Trophoblast cell (in vitro differentiated cells and primary cell): ENCODE measurements around the gene RFX8.
"Not testable (repeated sequence)": the region's sequence is repeated elsewhere in the genome, so short reads cannot be mapped to it uniquely, and the experiment has no call there.

Source experiments
- DNase-seq, 2 donors: peaks; one replicate each; pipeline ENCODE4 v3.0.0-alpha.2; 2016
- H2AFZ ChIP-seq: 2 replicates; pipeline ENCODE4 v1.6.1; 2013; ENCODE audit warnings: low read length, moderate library complexity, mild to moderate bottlenecking; ENCODE audit not compliant: insufficient read depth, poor library complexity
- H2AK5ac ChIP-seq: 2 replicates; pipeline ENCODE4 v1.6.1; 2013; ENCODE audit warnings: mild to moderate bottlenecking, low read length
- H2BK120ac ChIP-seq: 2 replicates; pipeline ENCODE4 v1.6.1; 2013; ENCODE audit warnings: low read length, mild to moderate bottlenecking, moderate library complexity; ENCODE audit not compliant: insufficient read depth, poor library complexity
- H2BK12ac ChIP-seq: 2 replicates; pipeline ENCODE4 v1.6.1; 2013; ENCODE audit warnings: mild to moderate bottlenecking, low read length, moderate library complexity
- H2BK5ac ChIP-seq: 2 replicates; pipeline ENCODE4 v1.6.1; 2013; ENCODE audit warnings: low read length, low read depth, moderate library complexity, mild to moderate bottlenecking; ENCODE audit not compliant: poor library complexity
- H3K14ac ChIP-seq: 2 replicates; pipeline ENCODE4 v1.6.1; 2013; ENCODE audit warnings: mild to moderate bottlenecking, low read length
- H3K18ac ChIP-seq: 2 replicates; pipeline ENCODE4 v1.6.1; 2013; ENCODE audit warnings: mild to moderate bottlenecking, low read length
- H3K23ac ChIP-seq: 2 replicates; pipeline ENCODE4 v1.6.1; 2013; ENCODE audit warnings: low read length
- H3K27ac ChIP-seq: 2 replicates; pipeline ENCODE4 v1.5.1; 2013; ENCODE audit warnings: low read depth, mild to moderate bottlenecking, inconsistent platforms, low read length, moderate library complexity
- H3K27me3 ChIP-seq: 2 replicates; pipeline ENCODE4 v1.6.1; 2013; ENCODE audit warnings: inconsistent platforms, mild to moderate bottlenecking, low read length, moderate library complexity; ENCODE audit not compliant: insufficient read depth
- H3K36me3 ChIP-seq, 2 experiments: 1 replicate in 1 of 2; 2 replicates in 1 of 2; pipeline ENCODE4 v1.6.1; 2013; ENCODE audit warnings: low read length in 2 of 2, mild to moderate bottlenecking in 2 of 2, moderate library complexity in 1 of 2; ENCODE audit not compliant: insufficient read depth in 2 of 2, control insufficient read depth in 1 of 2
- H3K4ac ChIP-seq: 2 replicates; pipeline ENCODE4 v1.6.1; 2013; ENCODE audit warnings: low read depth, mild to moderate bottlenecking, low read length, moderate library complexity
- H3K4me1 ChIP-seq, 2 experiments: 1 replicate in 1 of 2; 2 replicates in 1 of 2; pipeline ENCODE4 v1.6.1; 2013; ENCODE audit warnings: low read length in 2 of 2, mild to moderate bottlenecking in 2 of 2, moderate library complexity in 1 of 2; ENCODE audit not compliant: insufficient read depth in 2 of 2, control insufficient read depth in 1 of 2
- H3K4me2 ChIP-seq: 2 replicates; pipeline ENCODE4 v1.6.1; 2013; ENCODE audit warnings: inconsistent platforms, mild to moderate bottlenecking, low read length, moderate library complexity
- H3K4me3 ChIP-seq: 2 replicates; pipeline ENCODE4 v1.5.1; 2013; ENCODE audit warnings: mild to moderate bottlenecking, low read depth, low read length, inconsistent platforms
- H3K79me1 ChIP-seq: one replicate; pipeline ENCODE4 v1.6.1; 2013; ENCODE audit warnings: low read length
- H3K79me2 ChIP-seq: 2 replicates; pipeline ENCODE4 v1.6.1; 2013; ENCODE audit warnings: low read length, mild to moderate bottlenecking; ENCODE audit not compliant: control insufficient read depth, insufficient read depth, poor library complexity
- H3K9ac ChIP-seq: 2 replicates; pipeline ENCODE4 v1.6.1; 2013; ENCODE audit warnings: mild to moderate bottlenecking, low read length
- H3K9me3 ChIP-seq: 2 replicates; pipeline ENCODE4 v1.6.1; 2013; ENCODE audit warnings: low read depth, mild to moderate bottlenecking, control low read depth, inconsistent platforms, low read length; ENCODE audit not compliant: insufficient read depth
- H4K12ac ChIP-seq: 2 replicates; pipeline ENCODE4 v1.6.1; 2013; ENCODE audit warnings: low read depth, mild to moderate bottlenecking, low read length, moderate library complexity
- H4K8ac ChIP-seq: 2 replicates; pipeline ENCODE4 v1.6.1; 2013; ENCODE audit warnings: low read depth, mild to moderate bottlenecking, low read length, moderate library complexity
- H4K91ac ChIP-seq: one replicate; pipeline ENCODE4 v1.6.1; 2013; ENCODE audit warnings: low read depth, mild to moderate bottlenecking, low read length, moderate library complexity
- WGBS: extraction: QIAGEN DNeasy Blood & Tissue Kit; methylation state at CpG from one replicate; pipeline ENCODE4 v1.1.7; 2013; ENCODE audit warnings: missing lambda C conversion rate; ENCODE audit not compliant: insufficient read length, insufficient coverage; ENCODE audit errors: extremely low coverage; 5-methylcytosine and 5-hydroxymethylcytosine counted together

Gene RFX8

DNA sequence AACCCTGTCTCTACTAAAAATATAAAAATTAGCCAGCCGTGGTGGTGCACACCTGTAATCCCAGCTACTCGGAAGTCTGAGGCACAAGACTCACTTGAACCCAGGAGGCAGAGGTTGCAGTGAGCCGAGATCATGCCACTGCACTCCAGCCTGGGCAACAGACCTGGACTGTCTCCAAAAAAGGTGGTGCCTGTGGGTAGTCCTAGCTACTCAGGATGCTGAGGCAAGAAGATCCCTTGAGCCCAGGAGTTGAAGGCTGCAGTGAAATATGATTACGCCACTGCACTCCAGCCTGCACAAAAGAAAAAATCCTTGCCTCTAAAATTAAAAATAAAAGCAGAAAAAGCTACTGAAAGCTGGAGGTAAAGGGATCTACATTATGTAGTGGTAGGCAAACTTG lies 122.3 kb downstream of the RFX8 start:
- H2BK12ac ChIP-seq, H4K91ac ChIP-seq, H3K14ac ChIP-seq, H3K36me3 ChIP-seq, H3K79me2 ChIP-seq, H3K27ac ChIP-seq, H4K12ac ChIP-seq, H3K79me1 ChIP-seq, H3K9ac ChIP-seq, H2AK5ac ChIP-seq, H2BK120ac ChIP-seq, H3K18ac ChIP-seq, H3K27me3 ChIP-seq, H3K23ac ChIP-seq, H3K4me3 ChIP-seq, H3K4ac ChIP-seq, H2AFZ ChIP-seq, H2BK5ac ChIP-seq, H4K8ac ChIP-seq, H3K9me3 ChIP-seq, H3K4me2 ChIP-seq, DNase-seq: not testable (repeated sequence)
- whole genome bisulfite sequencing, result no CpG with 5 or more reads among the region's 4 CpGs
- peaks cover 11 to 13% of the 10 kb centered on the region in 2 experiments for H3K4me1 ChIP-seq

DNA sequence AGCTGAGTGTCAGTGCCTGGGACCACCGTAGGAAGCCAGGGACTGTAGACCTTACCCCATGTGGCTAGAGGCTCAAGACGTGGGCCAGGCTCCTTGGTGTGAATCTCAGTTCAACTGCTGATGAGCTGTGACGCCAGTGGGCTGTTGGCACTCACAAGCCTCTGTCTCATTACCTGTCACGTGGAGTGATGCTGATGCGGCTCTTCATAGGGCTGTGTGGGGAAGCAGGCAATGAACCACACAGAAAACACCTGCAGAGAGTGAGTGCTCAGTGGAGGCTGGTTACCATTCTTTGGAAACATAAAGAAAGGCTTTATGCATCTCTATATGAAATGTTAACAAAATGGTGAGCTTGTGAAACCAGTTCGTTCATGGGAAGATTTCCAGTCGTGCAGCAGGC lies 123.7 kb downstream of the RFX8 start:
- H2BK12ac ChIP-seq, result no peak overlapping the region
- no peak overlapping the region for H4K91ac ChIP-seq
- H3K23ac ChIP-seq, result no peak overlapping the region
- H2AK5ac ChIP-seq, result no peak overlapping the region
- H3K14ac ChIP-seq, result no peak overlapping the region
- no CpG with 5 or more reads among the region's 7 CpGs for WGBS
- H3K27ac ChIP-seq, result no peak overlapping the region
- H3K27me3 ChIP-seq, result no peaks in the 10 kb centered on the region
- no peak overlapping the region for H2BK5ac ChIP-seq
- no peak overlapping the region for H3K4me3 ChIP-seq
- peaks cover 11 to 13% of the 10 kb centered on the region in 2 experiments for H3K4me1 ChIP-seq
- no peak overlapping the region for H2AFZ ChIP-seq
- H3K18ac ChIP-seq, result no peak overlapping the region
- no peak overlapping the region for H4K12ac ChIP-seq
- no peak overlapping the region for H3K9ac ChIP-seq
- no peak overlapping the region for H4K8ac ChIP-seq
- no peaks in the 10 kb centered on the region for H3K36me3 ChIP-seq
- no peak overlapping the region for H3K4me2 ChIP-seq
- H3K9me3 ChIP-seq, result peaks cover 4% of the 10 kb centered on the region
- no peak for DNase-seq
- H3K79me2 ChIP-seq, result no peaks in the 10 kb centered on the region
- peaks cover 3% of the 10 kb centered on the region for H3K79me1 ChIP-seq
- H2BK120ac ChIP-seq, result no peak overlapping the region
- no peak overlapping the region for H3K4ac ChIP-seq

GRCh38 chr2:101349893-101350662 lies 124.8 kb downstream of the RFX8 start:
- Histone ChIP-seq H3K14ac (no peak overlapping the region), H2BK5ac (no peak overlapping the region), H3K4me1 (peaks cover 4 to 5% of the 10 kb centered on the region in 2 experiments), H4K8ac (no peak overlapping the region), H3K4me2 (no peak overlapping the region), H3K4ac (no peak overlapping the region), H3K79me1 (peaks cover 3% of the 10 kb centered on the region), H4K12ac (no peak overlapping the region), H2AK5ac (no peak overlapping the region), H3K36me3 (no peaks in the 10 kb centered on the region), H3K18ac (no peak overlapping the region), H3K23ac (no peak overlapping the region), H3K9me3 (no peaks in the 10 kb centered on the region), H3K27me3 (no peaks in the 10 kb centered on the region), H2BK120ac (no peak overlapping the region), H2AFZ (no peak overlapping the region), H4K91ac (no peak overlapping the region), H3K27ac (no peak overlapping the region), H3K79me2 (no peaks in the 10 kb centered on the region), H3K9ac (no peak overlapping the region), H3K4me3 (no peak overlapping the region), H2BK12ac (no peak overlapping the region)
- DNase-seq, result peak in 1 of 2 donors; percentile 22
- no CpG with 5 or more reads among the region's 7 CpGs for WGBS

DNA sequence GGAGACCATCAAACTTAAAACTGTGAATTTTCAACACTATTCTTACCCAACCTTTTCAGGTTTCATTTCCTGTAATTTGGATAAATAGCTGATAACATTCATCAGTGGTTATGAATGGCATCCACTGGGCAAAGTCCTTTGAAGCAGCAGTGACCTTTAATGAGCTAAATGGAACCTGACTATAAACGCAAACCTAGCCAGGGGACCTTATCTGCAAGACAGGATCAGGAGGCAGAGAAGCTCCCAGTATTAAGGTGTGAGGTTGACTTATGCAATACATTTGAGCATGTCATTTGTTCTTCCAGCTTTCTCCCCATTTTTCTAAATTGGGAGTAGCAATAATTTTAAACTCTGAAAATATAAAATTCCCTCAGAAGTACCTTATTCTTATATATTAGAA lies 126.0 kb downstream of the RFX8 start:
- Histone ChIP-seq H3K4me3 (no peak overlapping the region), H3K18ac (no peak overlapping the region), H2AK5ac (no peak overlapping the region), H2BK5ac (no peak overlapping the region), H3K9me3 (no peaks in the 10 kb centered on the region), H3K79me2 (no peaks in the 10 kb centered on the region), H3K79me1 (no peaks in the 10 kb centered on the region), H2AFZ (no peak overlapping the region), H4K8ac (no peak overlapping the region), H3K27ac (no peak overlapping the region), H3K4me2 (no peak overlapping the region), H3K27me3 (no peaks in the 10 kb centered on the region), H3K23ac (no peak overlapping the region), H3K14ac (no peak overlapping the region), H3K36me3 (no peaks in the 10 kb centered on the region), H3K9ac (no peak overlapping the region), H2BK12ac (no peak overlapping the region), H3K4me1 (no peaks in the 10 kb centered on the region), H4K91ac (no peak overlapping the region), H3K4ac (no peak overlapping the region), H2BK120ac (no peak overlapping the region), H4K12ac (no peak overlapping the region)
- WGBS, result no CpG with 5 or more reads among the region's 1 CpG
- no peak for DNase-seq
